GM12865 (cell line): Measurements from ENCODE around the gene VAT1.
"Not testable (repeated sequence)": the region's sequence is repeated elsewhere in the genome, so short reads cannot be mapped to it uniquely, and the experiment has no call there.

Experiments used
- DNase-seq: peaks from one replicate; pipeline ENCODE4 v3.0.0; 2010; ENCODE audit warnings: low read depth
- H3K4me3 ChIP-seq: 2 replicates; pipeline ENCODE4 v1.5.1; 2011; ENCODE audit warnings: mild to moderate bottlenecking, low read depth, low read length, control low read depth
- TF ChIP-seq, protein P1 (sequence below): IDR thresholded peaks from 2 replicates; pipeline ENCODE4 v1.5.1; 2011; ENCODE audit warnings: low read length, control low read depth, low read depth, inconsistent platforms; ENCODE audit not compliant: insufficient read depth; ENCODE audit errors: missing control alignments

VAT1 gene

GRCh38 chr17:43056051-43056450 lies 33.9 kb upstream of the VAT1 start:
- DNase-seq: no peak
- H3K4me3 ChIP-seq: no peak overlapping the region
- TF ChIP-seq, protein P1, sequence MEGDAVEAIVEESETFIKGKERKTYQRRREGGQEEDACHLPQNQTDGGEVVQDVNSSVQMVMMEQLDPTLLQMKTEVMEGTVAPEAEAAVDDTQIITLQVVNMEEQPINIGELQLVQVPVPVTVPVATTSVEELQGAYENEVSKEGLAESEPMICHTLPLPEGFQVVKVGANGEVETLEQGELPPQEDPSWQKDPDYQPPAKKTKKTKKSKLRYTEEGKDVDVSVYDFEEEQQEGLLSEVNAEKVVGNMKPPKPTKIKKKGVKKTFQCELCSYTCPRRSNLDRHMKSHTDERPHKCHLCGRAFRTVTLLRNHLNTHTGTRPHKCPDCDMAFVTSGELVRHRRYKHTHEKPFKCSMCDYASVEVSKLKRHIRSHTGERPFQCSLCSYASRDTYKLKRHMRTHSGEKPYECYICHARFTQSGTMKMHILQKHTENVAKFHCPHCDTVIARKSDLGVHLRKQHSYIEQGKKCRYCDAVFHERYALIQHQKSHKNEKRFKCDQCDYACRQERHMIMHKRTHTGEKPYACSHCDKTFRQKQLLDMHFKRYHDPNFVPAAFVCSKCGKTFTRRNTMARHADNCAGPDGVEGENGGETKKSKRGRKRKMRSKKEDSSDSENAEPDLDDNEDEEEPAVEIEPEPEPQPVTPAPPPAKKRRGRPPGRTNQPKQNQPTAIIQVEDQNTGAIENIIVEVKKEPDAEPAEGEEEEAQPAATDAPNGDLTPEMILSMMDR: no peak

GRCh38 chr17:43053008-43053407 lies 30.8 kb upstream of the VAT1 start:
- DNase-seq, H3K4me3 ChIP-seq: not testable (repeated sequence)

- DNase-seq: no peak
- H3K4me3 ChIP-seq: no peak overlapping the region
- TF ChIP-seq, protein P1: no peak
Measured at GRCh38 chr17:43051969-43052368, 29.8 kb upstream of the VAT1 start.

GRCh38 chr17:43044024-43044423 lies 21.8 kb upstream of the VAT1 start:
- TF ChIP-seq, protein P1: no peak
- DNase-seq: no peak

GRCh38 chr17:43043307-43043706 lies 21.1 kb upstream of the VAT1 start:
- TF ChIP-seq, protein P1: no peak
- no peak for DNase-seq
- H3K4me3 ChIP-seq: no peak overlapping the region

More at GRCh38 chr17:43044024-43044423, 21.8 kb upstream of the VAT1 start:
- H3K4me3 ChIP-seq: no peak overlapping the region

- DNase-seq: no peak
- H3K4me3 ChIP-seq: no peak overlapping the region
- TF ChIP-seq, protein P1: no peak
Measured at GRCh38 chr17:43042025-43042628, 19.9 kb upstream of the VAT1 start.

- TF ChIP-seq, protein P1: no peak
- H3K4me3 ChIP-seq: no peak overlapping the region
- DNase-seq: no peak
Measured at GRCh38 chr17:43040655-43041054, 18.5 kb upstream of the VAT1 start.
